Fibroblast of the aortic adventitia (primary cell): ENCODE results near the gene CBLN4. TPM values are rescaled to one million over a fixed set of nuclear protein-coding genes. Genes with fewer than 3 reads are reported as not detected.

Experiments
- DNase-seq: peaks from one replicate; pipeline ENCODE4 v3.0.0-alpha.2; 2010; ENCODE audit warnings: low read depth
- H3K4me3 ChIP-seq: 2 replicates; pipeline ENCODE4 v1.5.1; 2011; ENCODE audit warnings: low read depth, mild to moderate bottlenecking, control low read depth, low read length, moderate library complexity
- CTCF ChIP-seq: IDR thresholded peaks from 2 replicates; pipeline ENCODE4 v1.5.1; 2011; ENCODE audit warnings: mild to moderate bottlenecking, low read length, control low read depth, inconsistent platforms; ENCODE audit not compliant: insufficient read depth
- total RNA-seq: library from RNA; depleted of rRNA; stranded (reverse); fragments of >200 nt; gene quantifications from 2 replicates; pipeline ENCODE4 v1.2.3, GENCODE V29; 2012; ENCODE audit warnings: low replicate concordance

Gene CBLN4
- total RNA-seq, 1 donor, result not detected

- TF ChIP-seq CTCF, result no peak
- H3K4me3 ChIP-seq, result no peak overlapping the region
- DNase-seq, result no peak
Measured at GRCh38 chr20:55978550-55978949, 26.8 kb downstream of the CBLN4 start.

GRCh38 chr20:55977690-55978459, 27.4 kb downstream of the CBLN4 start:
- no peak for DNase-seq
- no peak overlapping the region for H3K4me3 ChIP-seq
- no peak for TF ChIP-seq CTCF

- no peak for DNase-seq
- H3K4me3 ChIP-seq, result no peak overlapping the region
- TF ChIP-seq CTCF, result no peak
Measured at GRCh38 chr20:55974491-55975202, 30.7 kb downstream of the CBLN4 start.

GRCh38 chr20:55964790-55965189, 40.5 kb downstream of the CBLN4 start:
- no peak for DNase-seq
- no peak for TF ChIP-seq CTCF
- no peak overlapping the region for H3K4me3 ChIP-seq

GRCh38 chr20:55961376-55962330, 43.7 kb downstream of the CBLN4 start:
- TF ChIP-seq CTCF, result no peak
- DNase-seq, result no peak
- no peak overlapping the region for H3K4me3 ChIP-seq

GRCh38 chr20:55953201-55953600, 52.1 kb downstream of the CBLN4 start:
- DNase-seq, result no peak

More at GRCh38 chr20:55953201-55953600, 52.1 kb downstream of the CBLN4 start:
- no peak overlapping the region for H3K4me3 ChIP-seq
- TF ChIP-seq CTCF, result no peak
